Kidney (tissue), 14 donors: ENCODE data around the gene EMC1. TPM values are rescaled to one million over a fixed set of nuclear protein-coding genes. Genes with fewer than 3 reads are reported as not detected.

Source experiments
- DNase-seq, 5 donors: peaks; one replicate each; pipeline ENCODE4 v3.0.0-alpha.2; 2013 to 2020
- FAIRE-seq: peaks from 2 replicates; lab custom pipeline; 2012; peaks lifted over from hg19 to GRCh38; lab: Jason Lieb, UNC
- H3K27ac ChIP-seq, 2 donors: one replicate each; pipeline ENCODE4 v1.7.0; 2013; ENCODE audit warnings: low read depth in 2 of 2, low read length in 2 of 2, inconsistent platforms in 1 of 2
- H3K27me3 ChIP-seq: one replicate; pipeline ENCODE4 v1.7.1; 2013; ENCODE audit warnings: low read length, inconsistent platforms; ENCODE audit not compliant: control insufficient read depth, insufficient read depth
- H3K36me3 ChIP-seq, 3 donors: one replicate each; pipeline versions ENCODE4 v1.7.0 to v1.7.1; 2013; ENCODE audit warnings: low read length in 3 of 3, control low read depth in 1 of 3, inconsistent platforms in 1 of 3; ENCODE audit not compliant: insufficient read depth in 3 of 3, control insufficient read depth in 2 of 3
- H3K4me1 ChIP-seq, 3 donors: one replicate each; pipeline versions ENCODE4 v1.7.0 to v1.7.1; 2013; ENCODE audit warnings: low read length in 3 of 3, inconsistent platforms in 1 of 3, low read depth in 1 of 3; ENCODE audit not compliant: control insufficient read depth in 2 of 3, insufficient read depth in 2 of 3
- H3K4me3 ChIP-seq, 3 donors: one replicate each; pipeline versions ENCODE4 v1.7.0 to v1.8.1; 2013; ENCODE audit warnings: low read length in 3 of 3, control low read depth in 1 of 3, inconsistent platforms in 1 of 3
- H3K9ac ChIP-seq, 3 donors: one replicate each; pipeline versions ENCODE4 v1.7.0 to v1.7.1; 2013; ENCODE audit warnings: low read length in 3 of 3, control low read depth in 1 of 3, inconsistent platforms in 1 of 3
- H3K9me3 ChIP-seq, 3 donors: one replicate each; pipeline versions ENCODE4 v1.7.0 to v1.7.1; 2013; ENCODE audit warnings: low read length in 3 of 3, control low read depth in 1 of 3, inconsistent platforms in 1 of 3; ENCODE audit not compliant: control insufficient read depth in 2 of 3, insufficient read depth in 1 of 3
- intact Hi-C: fragments of 100-400 bp; cut with DNase I; formaldehyde crosslinking; loops from one replicate; pipeline ENCODE4 v1.11.1; 2022
- polyA plus RNA-seq: library from polyadenylated mRNA; stranded (reverse); fragments of 350-450 nt; fragmentation: Illumina TruSeq; extraction: RNeasy Lipid Tissue Mini Kit (QIAGEN cat#74804); gene quantifications from one replicate; pipeline ENCODE4 v1.2.3, GENCODE V29; 2014; ENCODE audit warnings: low read depth, low replicate concordance; ENCODE audit not compliant: insufficient read depth
- total RNA-seq: library from RNA; stranded (reverse); fragmentation: NEBNext Ultra II Directional; extraction: Animal tissue kit (Norgen Biotek cat#: 25700); gene quantifications from one replicate; pipeline ENCODE4 v1.2.1, GENCODE V29; 2021
- TF ChIP-seq, protein P1 (sequence below): IDR thresholded peaks from 3 replicates; pipeline ENCODE4 v1.5.1; 2012; ENCODE audit warnings: mild to moderate bottlenecking, moderate library complexity, borderline replicate concordance; ENCODE audit not compliant: insufficient read depth; ENCODE audit errors: extremely low read depth
- donor health status: control.
- donor health status: control.
- donor health status: control.
- donor health status: control.
- donor health status: control.
- donor health status: DM: yes; HTN: yes; CAD: no.
- donor health status: Normal renal cell carcinoma (clear cell type).

EMC1 gene
- total and polyA plus RNA-seq, 2 donors from 2014 or later, result 14.7 to 42.0 TPM

DNA sequence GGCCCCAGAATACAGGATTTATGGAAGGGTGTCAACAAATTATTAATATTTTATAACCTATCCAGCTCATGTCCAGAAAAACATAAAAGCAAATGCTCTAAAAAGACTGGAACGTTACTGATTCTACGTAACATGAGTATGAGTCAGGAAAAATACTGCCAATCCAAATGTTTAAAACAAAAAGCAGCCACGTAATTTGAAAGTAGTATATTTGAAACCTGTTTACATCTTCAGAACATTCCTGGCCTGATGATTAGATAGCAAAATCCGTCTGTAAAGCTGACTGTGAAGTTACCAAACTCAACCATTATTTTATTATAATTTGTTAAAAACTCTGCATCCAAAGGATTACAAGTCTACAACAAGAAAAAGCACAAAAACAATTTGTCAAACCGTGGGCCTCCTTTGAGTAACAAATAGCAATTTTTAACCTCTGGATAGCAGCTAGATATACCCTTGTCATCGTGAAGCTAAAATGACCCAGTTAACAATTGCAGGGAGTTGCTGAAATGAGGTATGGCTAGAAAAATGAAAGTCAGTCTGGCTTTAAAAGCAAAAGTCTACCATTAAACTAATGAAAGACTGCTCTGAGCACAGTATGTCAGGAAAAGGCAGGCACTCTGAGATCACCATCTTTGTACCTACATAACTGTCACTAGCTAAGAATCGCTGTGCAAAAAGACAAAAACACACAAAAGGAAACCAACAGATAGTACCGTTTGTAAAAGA is 42.5 kb downstream of the EMC1 start:
- H3K27me3 ChIP-seq, result no peaks in the 10 kb centered on the region
- no peak for DNase-seq

DNA sequence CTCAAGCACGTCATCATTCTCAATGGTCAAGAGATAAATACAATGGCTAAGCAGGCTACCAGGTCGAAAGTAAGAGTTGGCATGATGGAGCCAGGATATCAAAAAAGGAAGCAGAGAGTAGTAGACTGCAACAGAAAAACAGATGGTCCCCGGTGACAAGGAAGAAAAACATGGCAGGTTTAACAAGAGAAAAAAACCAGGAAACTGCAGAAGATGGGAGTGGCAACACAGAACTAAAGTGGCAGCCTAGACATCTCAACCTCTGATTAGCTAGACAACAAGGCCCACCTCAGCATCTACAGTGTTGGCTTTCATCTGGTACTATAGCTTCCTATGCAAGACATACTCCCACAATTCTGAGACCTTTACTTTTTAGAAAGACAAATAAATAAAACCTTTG is 44.4 kb downstream of the EMC1 start:
- Histone ChIP-seq H3K4me3 (no peak overlapping the region), H3K36me3 (no peaks in the 10 kb centered on the region), H3K9ac (no peak overlapping the region), H3K27me3 (no peaks in the 10 kb centered on the region), H3K4me1 (peaks cover 2 to 29% (median 17%) of the 10 kb centered on the region in 3 donors), H3K27ac (no peak overlapping the region), H3K9me3 (no peaks in the 10 kb centered on the region)
- TF ChIP-seq, protein P1, sequence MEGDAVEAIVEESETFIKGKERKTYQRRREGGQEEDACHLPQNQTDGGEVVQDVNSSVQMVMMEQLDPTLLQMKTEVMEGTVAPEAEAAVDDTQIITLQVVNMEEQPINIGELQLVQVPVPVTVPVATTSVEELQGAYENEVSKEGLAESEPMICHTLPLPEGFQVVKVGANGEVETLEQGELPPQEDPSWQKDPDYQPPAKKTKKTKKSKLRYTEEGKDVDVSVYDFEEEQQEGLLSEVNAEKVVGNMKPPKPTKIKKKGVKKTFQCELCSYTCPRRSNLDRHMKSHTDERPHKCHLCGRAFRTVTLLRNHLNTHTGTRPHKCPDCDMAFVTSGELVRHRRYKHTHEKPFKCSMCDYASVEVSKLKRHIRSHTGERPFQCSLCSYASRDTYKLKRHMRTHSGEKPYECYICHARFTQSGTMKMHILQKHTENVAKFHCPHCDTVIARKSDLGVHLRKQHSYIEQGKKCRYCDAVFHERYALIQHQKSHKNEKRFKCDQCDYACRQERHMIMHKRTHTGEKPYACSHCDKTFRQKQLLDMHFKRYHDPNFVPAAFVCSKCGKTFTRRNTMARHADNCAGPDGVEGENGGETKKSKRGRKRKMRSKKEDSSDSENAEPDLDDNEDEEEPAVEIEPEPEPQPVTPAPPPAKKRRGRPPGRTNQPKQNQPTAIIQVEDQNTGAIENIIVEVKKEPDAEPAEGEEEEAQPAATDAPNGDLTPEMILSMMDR, result no peak
- intact Hi-C loops, result no loop called here
- FAIRE-seq, result no peak
- DNase-seq, result no peak

More for the DNA sequence above, 42.5 kb downstream of the EMC1 start:
- TF ChIP-seq, protein P1, result no peak
- H3K9ac ChIP-seq, result peak overlapping the region; percentile 87 to 92 (median 91)
- H3K4me3 ChIP-seq, result peak overlapping the region; percentile 71 to 96 (median 82)
- no peaks in the 10 kb centered on the region for H3K9me3 ChIP-seq
- H3K27ac ChIP-seq, result peak overlapping the region; percentile 79 to 92
- H3K36me3 ChIP-seq, result peaks cover 0 to 3% (median 2%) of the 10 kb centered on the region in 3 donors
- no peak for FAIRE-seq
- intact Hi-C loops, result no loop called here
- H3K4me1 ChIP-seq, result peaks cover 2 to 33% (median 19%) of the 10 kb centered on the region in 3 donors

DNA sequence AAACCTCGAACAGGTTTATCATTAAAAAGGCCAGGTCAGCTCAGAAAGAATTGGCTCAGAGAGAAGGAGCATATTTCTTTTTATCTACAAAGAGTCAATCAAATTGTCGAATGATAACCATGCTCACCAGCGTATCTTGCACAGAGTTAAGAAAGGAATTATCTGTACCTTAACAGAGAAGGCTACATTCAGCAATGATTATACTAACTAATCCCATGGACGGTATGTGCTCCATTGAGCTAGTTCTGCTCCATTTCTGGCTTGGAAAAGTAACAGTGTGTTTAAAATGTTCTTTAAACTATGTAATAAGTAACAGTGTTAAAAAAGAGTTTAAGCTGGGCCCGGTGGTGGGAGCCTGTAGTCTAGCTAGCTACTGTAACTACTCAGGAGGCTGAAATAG is 45.5 kb downstream of the EMC1 start:
- DNase-seq (no peak), FAIRE-seq (no peak)
- Histone ChIP-seq H3K4me1 (peaks cover 0 to 20% (median 13%) of the 10 kb centered on the region in 3 donors), H3K9ac (no peak overlapping the region), H3K4me3 (no peak overlapping the region), H3K27me3 (no peaks in the 10 kb centered on the region), H3K36me3 (peaks cover 0 to 7% (median 3%) of the 10 kb centered on the region in 3 donors), H3K9me3 (no peaks in the 10 kb centered on the region), H3K27ac (no peak overlapping the region)
- TF ChIP-seq, protein P1, result no peak
- intact Hi-C loops, result no loop called here
